ENCODE data around the gene TBC1D1.
A peak's percentile ranks its signal among the peaks of the same experiment; 100 is the strongest.
"Not testable (repeated sequence)": the region's sequence is repeated elsewhere in the genome, so short reads cannot be mapped to it uniquely, and the experiment has no call there.

The TBC1D1 gene

GRCh38 chr4:38017609-38018008, 126.7 kb downstream of the TBC1D1 start:
- DNase-seq = no peak

GRCh38 chr4:38020386-38020785, 129.5 kb downstream of the TBC1D1 start:
- no peak for DNase-seq

- not testable (repeated sequence) for DNase-seq
Measured at GRCh38 chr4:38020961-38021360, 130.1 kb downstream of the TBC1D1 start.

DNA sequence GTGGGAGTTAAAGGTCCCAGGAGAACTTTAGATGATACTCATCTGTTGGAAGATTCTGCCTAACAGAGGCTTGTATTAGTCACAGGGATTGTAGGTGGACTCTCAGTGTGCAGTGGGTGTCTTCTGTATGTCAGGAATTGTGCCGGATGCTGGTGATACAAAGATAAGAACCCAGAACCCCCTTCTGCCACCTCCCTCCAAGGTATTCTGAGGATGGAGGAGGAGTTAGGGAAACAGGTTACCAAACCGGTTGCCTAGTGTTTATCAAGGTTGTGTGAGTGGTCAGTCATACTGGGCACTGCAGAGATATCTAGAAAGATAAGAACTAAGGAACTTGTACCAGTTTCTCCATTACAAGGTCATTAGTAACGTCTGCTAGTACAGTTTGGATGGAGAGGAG, 130.9 kb downstream of the TBC1D1 start:
- no peak for DNase-seq

GRCh38 chr4:38023347-38024205, 132.7 kb downstream of the TBC1D1 start:
- DNase-seq = peak; percentile 5

DNA sequence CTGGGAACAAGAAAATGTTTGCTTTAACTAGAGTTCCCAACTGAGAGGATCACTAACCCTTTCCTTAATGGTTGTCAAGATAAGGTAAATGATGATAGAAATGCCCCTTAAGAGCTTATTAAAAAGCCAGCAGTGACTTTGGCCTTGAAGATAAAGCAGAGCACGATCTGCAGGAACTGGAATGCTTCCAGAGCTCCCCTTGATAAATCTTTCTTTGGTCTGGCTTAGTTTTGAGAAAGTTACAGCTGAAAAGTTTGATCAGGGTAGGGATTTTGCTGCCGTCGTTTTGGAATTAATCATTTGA, 133.3 kb downstream of the TBC1D1 start:
- DNase-seq = no peak

DNA sequence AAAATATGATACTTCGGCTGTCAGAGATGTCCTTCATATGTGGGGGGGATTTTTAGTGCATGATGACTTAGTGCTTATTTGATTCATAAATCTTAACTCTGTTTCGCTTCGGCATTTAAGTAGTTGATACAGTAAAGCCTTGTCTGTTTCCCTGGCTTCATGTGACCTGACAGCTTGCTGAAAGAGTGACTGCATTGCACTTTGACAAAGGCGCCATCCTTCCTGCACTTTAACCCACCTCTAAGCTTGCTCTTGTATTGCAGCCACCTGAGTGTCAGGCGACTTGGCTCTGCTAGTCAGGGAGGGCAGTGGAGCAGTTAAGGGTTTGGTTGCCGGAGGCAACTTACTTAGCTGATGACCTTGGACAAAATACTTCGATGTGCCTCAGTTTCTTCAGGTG, 134.8 kb downstream of the TBC1D1 start:
- DNase-seq = no peak

DNA sequence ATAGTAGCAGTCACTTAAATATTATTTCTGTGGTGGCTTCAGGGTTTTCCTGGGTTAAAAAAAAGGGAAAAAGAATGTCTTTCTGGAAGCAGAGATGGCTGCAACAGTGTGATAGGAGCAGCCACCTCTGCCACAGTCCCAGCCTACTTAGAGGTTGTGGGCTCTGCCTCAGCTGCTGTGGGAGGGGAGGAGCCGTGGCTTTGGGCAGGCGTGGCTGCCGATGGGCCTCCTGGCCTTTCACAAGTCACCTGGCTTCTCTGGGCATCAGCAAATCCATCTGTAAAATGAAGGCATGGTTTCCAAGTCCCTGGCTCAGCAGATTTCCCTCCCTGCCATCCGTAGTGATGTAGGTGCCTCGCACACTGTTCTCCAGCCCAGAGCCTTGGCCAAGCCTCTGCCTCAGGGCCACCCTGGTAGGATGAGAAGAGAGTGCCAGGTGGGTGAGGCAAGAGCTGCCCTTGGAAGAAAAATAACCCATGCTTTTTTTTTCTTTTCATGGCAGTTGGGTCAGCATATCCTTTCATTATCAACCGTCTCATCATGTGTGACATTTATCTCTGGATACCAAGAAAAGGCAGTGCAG, 135.4 kb downstream of the TBC1D1 start:
- no peak for DNase-seq

DNA sequence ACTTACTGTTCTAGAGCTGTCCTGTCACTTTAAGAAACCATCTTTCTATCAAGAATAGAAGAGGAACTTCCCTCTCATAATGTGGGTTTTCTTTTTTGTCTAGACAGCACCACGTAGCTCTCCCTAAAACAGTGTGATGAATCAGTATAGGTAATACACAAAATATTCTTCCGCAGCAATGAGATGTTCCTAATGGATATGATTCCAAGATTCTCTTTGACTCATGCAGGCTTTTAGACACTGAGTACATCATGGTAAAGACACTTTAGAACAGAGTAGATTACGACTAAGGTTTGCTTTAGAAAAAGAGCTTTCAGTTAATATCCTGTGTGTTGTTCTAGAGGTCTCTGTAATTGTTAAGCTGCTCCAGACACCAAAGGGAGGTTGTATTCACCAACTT, 139.1 kb downstream of the TBC1D1 start:
- no peak for DNase-seq

DNA sequence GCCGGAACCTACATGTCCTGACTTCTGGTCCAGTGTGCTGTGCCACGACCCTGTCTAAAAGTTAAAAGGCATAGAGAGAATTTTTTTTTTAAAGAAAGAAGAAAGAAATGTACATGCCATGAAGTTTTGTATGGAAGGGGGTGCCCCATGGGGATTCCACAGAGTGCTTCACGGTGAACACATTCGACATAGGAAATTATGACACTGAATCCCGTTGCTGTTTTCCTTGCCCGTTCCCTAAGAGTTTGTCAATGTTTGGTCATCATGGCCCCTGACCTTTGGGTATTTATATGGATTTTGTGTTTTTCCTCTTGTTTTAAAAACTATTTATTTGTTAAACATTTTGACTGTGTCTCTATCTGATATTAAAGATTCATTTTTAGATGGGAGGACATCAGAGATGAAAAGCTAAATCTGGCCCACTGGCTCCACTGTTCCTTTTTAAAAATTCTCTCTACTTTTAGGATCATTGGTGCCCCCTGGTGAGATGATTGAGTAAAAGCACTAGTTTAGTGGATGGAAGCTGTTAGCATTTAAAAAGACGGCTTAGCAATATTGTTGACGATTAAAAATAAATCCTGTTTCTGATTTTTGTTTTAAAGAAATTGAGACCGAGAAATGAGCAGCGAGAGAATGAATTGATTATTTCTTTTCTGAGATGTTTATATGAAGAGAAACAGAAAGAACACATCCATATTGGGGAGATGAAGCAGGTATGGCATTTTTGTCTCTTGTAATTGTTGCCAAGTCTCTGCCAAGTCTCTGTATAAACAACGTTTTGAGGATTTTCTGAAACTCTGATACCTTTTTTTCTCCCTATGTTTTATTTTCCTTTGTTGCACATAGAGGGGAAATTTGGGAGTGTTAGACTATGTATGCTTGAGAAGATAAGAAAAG, 144.3 kb downstream of the TBC1D1 start:
- peak; percentile 66 for DNase-seq

GRCh38 chr4:38036548-38036947, 145.7 kb downstream of the TBC1D1 start:
- DNase-seq = no peak

GRCh38 chr4:38037612-38038011, 146.7 kb downstream of the TBC1D1 start:
- no peak for DNase-seq

DNA sequence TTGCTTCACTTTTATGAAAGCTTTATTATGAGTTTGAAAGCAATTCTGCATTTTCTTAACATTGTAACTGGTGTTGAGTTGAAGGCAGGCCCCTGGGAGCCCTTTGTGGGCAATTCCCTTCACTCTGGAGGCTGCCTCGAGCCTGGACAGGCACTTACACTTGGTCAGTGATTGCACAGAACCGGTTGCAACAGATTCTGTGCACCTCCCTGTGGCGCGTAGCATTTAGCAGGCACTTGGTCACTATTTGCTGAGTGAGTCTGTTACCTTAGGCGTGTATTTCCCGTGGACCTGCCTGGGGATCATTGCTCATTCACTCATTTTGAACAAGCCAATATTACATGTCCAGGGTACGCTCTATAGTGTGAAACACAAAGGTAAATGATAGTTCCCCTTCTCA, 149.7 kb downstream of the TBC1D1 start:
- DNase-seq = no peak

- no peak for DNase-seq
Measured at GRCh38 chr4:38044060-38044459, 153.2 kb downstream of the TBC1D1 start.

GRCh38 chr4:38045289-38045988, 154.6 kb downstream of the TBC1D1 start:
- DNase-seq = no peak

- DNase-seq = no peak
Measured at GRCh38 chr4:38046727-38047489, 156.0 kb downstream of the TBC1D1 start.

- DNase-seq = no peak
Measured at GRCh38 chr4:38049545-38050170, 158.8 kb downstream of the TBC1D1 start.

DNA sequence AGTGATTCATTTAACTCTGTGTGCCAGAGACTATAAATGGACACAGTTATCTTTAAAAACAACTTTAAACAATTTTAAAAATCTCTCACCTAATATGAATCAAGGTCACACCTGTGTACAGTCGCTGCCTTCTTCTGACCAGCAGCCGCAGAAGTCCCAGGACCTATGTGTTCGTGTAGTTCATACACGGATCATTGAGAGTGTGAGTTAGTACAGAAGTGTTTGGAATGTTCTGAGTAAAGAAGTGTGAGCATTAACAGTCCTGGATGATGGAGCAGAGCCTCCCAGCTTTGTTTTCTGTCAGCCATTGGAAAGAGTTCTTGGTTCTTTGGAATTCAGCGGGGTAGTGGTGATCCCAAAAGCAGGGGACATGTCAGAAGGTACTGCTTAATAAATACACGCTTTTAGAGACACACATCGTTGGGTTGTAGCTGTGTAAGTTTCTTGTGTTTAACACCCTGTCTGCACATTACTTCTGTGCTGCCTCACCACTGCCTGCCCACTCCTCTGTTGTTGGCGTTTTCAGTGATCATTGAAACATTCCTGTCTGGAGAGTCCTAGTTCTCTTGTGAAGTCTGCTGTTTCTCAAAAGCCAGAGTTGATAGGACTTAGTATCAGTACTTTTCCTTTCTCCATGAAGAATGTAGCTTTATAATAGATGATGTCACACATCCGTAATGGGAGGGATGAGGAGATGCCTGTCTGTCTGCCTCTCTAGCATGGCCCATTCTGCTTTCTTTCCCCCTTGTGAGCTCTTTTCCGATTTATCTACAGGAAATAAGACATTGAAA, 159.9 kb downstream of the TBC1D1 start:
- DNase-seq = no peak

DNA sequence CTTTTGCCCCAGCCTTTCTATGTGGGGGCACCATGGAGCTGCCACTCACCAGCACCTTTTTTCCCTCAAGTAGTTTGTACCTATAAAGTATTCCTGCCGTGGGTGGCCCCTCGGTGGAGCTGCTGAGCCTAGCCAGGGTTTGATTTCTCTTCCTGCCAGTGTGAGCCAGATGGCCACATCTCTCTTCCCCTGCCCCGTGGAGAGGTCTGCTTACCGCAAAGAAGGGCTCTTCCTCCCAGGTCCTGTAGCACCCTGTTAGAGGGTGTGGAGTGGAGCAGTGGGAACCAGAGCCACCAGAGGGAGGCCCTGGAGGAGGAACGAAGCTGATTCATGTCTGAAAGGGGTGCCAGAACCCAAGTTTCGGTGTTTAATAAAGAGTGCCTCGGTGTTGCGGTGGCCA, 164.7 kb downstream of the TBC1D1 start:
- DNase-seq = no peak

- DNase-seq = no peak
Measured at GRCh38 chr4:38056011-38056685, 165.3 kb downstream of the TBC1D1 start.

Measured in CD4-positive, alpha-beta T cell treated with Interleukin-4 for 4 hours (primary cell).